Measurements from ENCODE around the gene DLGAP1. TPM values are rescaled to one million over a fixed set of nuclear protein-coding genes. Genes with fewer than 3 reads are reported as not detected.

DLGAP1 gene
- total RNA-seq, 4 donors from 2014 or later = 0.13 to 6.2 (median 0.53) TPM

GRCh38 chr18:4358618-4359017, 96.5 kb downstream of the DLGAP1 start:
- no peaks in the 10 kb centered on the region for H3K27me3 ChIP-seq
- no peak overlapping the region for H3K27ac ChIP-seq
- H3K4me1 ChIP-seq = no peaks in the 10 kb centered on the region
- intact Hi-C loops (cut with DNase I; ENCODE audit: low total_unique reads) = no loop called here
- TF ChIP-seq POLR2A (IDR thresholded peaks at IDR 0.05) (no peak), CTCF (IDR thresholded peaks at IDR 0.05 in 4 of 5, conservative IDR thresholded peaks at IDR 0.05 in 1 of 5) (no peak)
- H3K36me3 ChIP-seq = no peaks in the 10 kb centered on the region
- in situ Hi-C loops (cut with MboI; ENCODE audit: low sequenced_read_pairs in 4 of 4) = loop anchor here in 1 of 4 donors (25.0 kb wide), 1 partner anchor 104 kb away; the partner anchor contains the start of gene DLGAP1
- no peaks in the 10 kb centered on the region for H3K9me3 ChIP-seq
- DNase-seq = no peak
- no peak for ATAC-seq
- H3K4me3 ChIP-seq = no peak overlapping the region

GRCh38 chr18:4357579-4357978, 97.5 kb downstream of the DLGAP1 start:
- in situ Hi-C loops (cut with MboI; ENCODE audit: low sequenced_read_pairs in 4 of 4) (loop anchor here in 1 of 4 donors (25.0 kb wide), 1 partner anchor 105 kb away; the partner anchor contains the start of gene DLGAP1), intact Hi-C loops (cut with DNase I; ENCODE audit: low total_unique reads) (no loop called here)
- H3K9me3 ChIP-seq = no peaks in the 10 kb centered on the region
- H3K4me3 ChIP-seq = no peak overlapping the region
- no peaks in the 10 kb centered on the region for H3K27me3 ChIP-seq
- no peaks in the 10 kb centered on the region for H3K4me1 ChIP-seq
- DNase-seq (no peak), ATAC-seq (no peak)
- no peak for TF ChIP-seq POLR2A (IDR thresholded peaks at IDR 0.05)
- no peak for TF ChIP-seq CTCF (IDR thresholded peaks at IDR 0.05 in 4 of 5, conservative IDR thresholded peaks at IDR 0.05 in 1 of 5)
- no peak overlapping the region for H3K27ac ChIP-seq
- H3K36me3 ChIP-seq = no peaks in the 10 kb centered on the region

GRCh38 chr18:4356929-4357328, 98.2 kb downstream of the DLGAP1 start:
- ATAC-seq (no peak), DNase-seq (no peak)
- Histone ChIP-seq H3K4me1 (no peaks in the 10 kb centered on the region), H3K27ac (no peak overlapping the region), H3K27me3 (no peaks in the 10 kb centered on the region), H3K4me3 (no peak overlapping the region), H3K36me3 (no peaks in the 10 kb centered on the region), H3K9me3 (no peaks in the 10 kb centered on the region)
- TF ChIP-seq CTCF (IDR thresholded peaks at IDR 0.05 in 4 of 5, conservative IDR thresholded peaks at IDR 0.05 in 1 of 5) (no peak), POLR2A (IDR thresholded peaks at IDR 0.05) (no peak)
- in situ Hi-C loops (cut with MboI; ENCODE audit: low sequenced_read_pairs in 4 of 4) (loop anchor here in 1 of 4 donors (25.0 kb wide), 1 partner anchor 105 kb away; the partner anchor contains the start of gene DLGAP1), intact Hi-C loops (cut with DNase I; ENCODE audit: low total_unique reads) (no loop called here)

GRCh38 chr18:4353853-4354418, 101.2 kb downstream of the DLGAP1 start:
- no peak for ATAC-seq
- H3K4me3 ChIP-seq = no peak overlapping the region
- no peaks in the 10 kb centered on the region for H3K4me1 ChIP-seq
- no peaks in the 10 kb centered on the region for H3K36me3 ChIP-seq
- no peak for DNase-seq
- no peaks in the 10 kb centered on the region for H3K9me3 ChIP-seq
- no peak overlapping the region for H3K27ac ChIP-seq
- no peaks in the 10 kb centered on the region for H3K27me3 ChIP-seq
- intact Hi-C loops (cut with DNase I; ENCODE audit: low total_unique reads) = no loop called here
- in situ Hi-C loops (cut with MboI; ENCODE audit: low sequenced_read_pairs in 4 of 4) = loop anchor here in 1 of 4 donors (25.0 kb wide), 1 partner anchor 108 kb away; the partner anchor contains the start of gene DLGAP1
- TF ChIP-seq CTCF (IDR thresholded peaks at IDR 0.05 in 4 of 5, conservative IDR thresholded peaks at IDR 0.05 in 1 of 5) = no peak
- TF ChIP-seq POLR2A (IDR thresholded peaks at IDR 0.05) = no peak
